ENCODE measurements around the gene CST2. TPM values are rescaled to one million over a fixed set of nuclear protein-coding genes. Genes with fewer than 3 reads are reported as not detected.
A peak's percentile ranks its signal among the peaks of the same experiment; 100 is the strongest.

The CST2 gene, protein sequence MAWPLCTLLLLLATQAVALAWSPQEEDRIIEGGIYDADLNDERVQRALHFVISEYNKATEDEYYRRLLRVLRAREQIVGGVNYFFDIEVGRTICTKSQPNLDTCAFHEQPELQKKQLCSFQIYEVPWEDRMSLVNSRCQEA
- total RNA-seq = under 1 TPM in 2 of 4 donors, not detected in 2; 0.54 to 0.87 TPM

DNA sequence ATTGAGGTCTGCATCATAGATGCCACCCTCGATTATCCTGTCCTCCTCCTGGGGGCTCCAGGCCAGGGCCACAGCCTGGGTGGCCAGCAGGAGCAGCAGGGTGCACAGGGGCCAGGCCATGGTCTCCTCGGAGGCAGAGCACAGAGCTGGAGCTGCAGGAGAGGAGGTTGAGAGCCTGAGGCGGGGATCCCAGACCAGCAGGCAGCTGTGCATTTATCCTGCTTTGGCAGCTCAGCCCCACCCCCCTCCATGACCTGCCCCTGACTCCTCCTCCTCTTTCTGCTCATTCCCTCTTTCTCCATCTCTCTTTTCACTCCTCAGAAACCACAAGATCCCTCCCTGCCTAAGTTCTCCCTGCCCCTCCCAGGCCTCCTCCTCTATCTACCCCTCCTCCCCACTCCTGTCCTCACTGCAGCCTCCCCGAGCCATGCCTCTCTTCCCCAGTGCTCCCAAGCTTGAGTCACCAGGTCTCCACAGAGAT is at the start of gene CST2:
CST2 (minus strand) TSS at position 189 of the 481 bp plus-strand sequence; CDS start at position 120, 69 bp downstream.
- TF ChIP-seq POLR2AphosphoS5 (IDR thresholded peaks at IDR 0.05) (no peak), EP300 (IDR thresholded peaks at IDR 0.05) (no peak), POLR2A (IDR thresholded peaks at IDR 0.05) (no peak)
- TF ChIP-seq, protein P1, sequence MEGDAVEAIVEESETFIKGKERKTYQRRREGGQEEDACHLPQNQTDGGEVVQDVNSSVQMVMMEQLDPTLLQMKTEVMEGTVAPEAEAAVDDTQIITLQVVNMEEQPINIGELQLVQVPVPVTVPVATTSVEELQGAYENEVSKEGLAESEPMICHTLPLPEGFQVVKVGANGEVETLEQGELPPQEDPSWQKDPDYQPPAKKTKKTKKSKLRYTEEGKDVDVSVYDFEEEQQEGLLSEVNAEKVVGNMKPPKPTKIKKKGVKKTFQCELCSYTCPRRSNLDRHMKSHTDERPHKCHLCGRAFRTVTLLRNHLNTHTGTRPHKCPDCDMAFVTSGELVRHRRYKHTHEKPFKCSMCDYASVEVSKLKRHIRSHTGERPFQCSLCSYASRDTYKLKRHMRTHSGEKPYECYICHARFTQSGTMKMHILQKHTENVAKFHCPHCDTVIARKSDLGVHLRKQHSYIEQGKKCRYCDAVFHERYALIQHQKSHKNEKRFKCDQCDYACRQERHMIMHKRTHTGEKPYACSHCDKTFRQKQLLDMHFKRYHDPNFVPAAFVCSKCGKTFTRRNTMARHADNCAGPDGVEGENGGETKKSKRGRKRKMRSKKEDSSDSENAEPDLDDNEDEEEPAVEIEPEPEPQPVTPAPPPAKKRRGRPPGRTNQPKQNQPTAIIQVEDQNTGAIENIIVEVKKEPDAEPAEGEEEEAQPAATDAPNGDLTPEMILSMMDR (IDR thresholded peaks at IDR 0.05) = no peak
- Histone ChIP-seq H3K4me1 (peaks cover 0 to 18% (median 14%) of the 10 kb centered on the region in 3 donors), H3K9me3 (no peaks in the 10 kb centered on the region), H3K36me3 (no peaks in the 10 kb centered on the region), H3K27me3 (no peaks in the 10 kb centered on the region), H3K27ac (no peak within 1 kb of the TSS), H3K4me3 (no peak within 1 kb of the TSS)
- WGBS, 2 donors (ENCODE audit: low coverage in 1 of 2) = 30 to 100% methylated on average over 2 to 3 of the region's 4 CpGs
- no peak for ATAC-seq

DNA sequence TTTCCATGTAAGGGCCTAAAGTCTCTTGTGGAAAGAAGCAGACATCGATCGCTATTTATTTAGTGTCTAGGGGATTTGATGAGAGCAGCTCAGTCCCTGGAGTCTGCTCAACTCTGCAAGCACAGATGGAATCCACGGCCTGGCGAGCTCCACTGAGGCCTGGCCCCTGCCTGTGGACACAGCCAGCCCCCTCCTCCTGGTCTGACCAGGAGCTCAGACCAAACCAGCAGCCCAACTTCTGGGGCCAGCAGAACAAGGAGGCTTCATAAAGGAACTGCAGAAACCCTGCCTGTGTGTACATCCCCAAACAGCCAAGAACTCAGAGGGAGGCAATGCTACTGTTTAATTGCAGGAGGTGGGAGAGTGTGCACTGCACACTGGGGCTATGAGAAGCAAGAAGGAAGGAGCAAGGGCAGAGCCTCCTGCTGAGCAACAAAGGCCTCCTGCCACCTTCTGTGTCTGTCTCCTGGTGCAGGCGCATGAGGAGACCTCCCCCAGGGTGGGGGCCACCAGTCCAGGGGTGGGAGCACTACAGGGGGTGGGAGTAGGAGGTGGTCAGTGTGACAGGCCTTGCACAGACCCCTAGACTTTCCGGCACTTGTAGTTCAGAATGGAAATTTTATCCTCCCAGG is 49.2 kb upstream of the CST2 start:
- no peaks in the 10 kb centered on the region for H3K36me3 ChIP-seq
- ATAC-seq = no peak
- 57 to 83% methylated on average over 1 to 2 of the region's 6 CpGs for WGBS, 2 donors (ENCODE audit: low coverage in 1 of 2)
- H3K9me3 ChIP-seq = no peaks in the 10 kb centered on the region
- TF ChIP-seq POLR2AphosphoS5 (IDR thresholded peaks at IDR 0.05) (no peak), EP300 (IDR thresholded peaks at IDR 0.05) (no peak), POLR2A (IDR thresholded peaks at IDR 0.05) (no peak)
- TF ChIP-seq, protein P1 (IDR thresholded peaks at IDR 0.05) = no peak
- peaks cover 0 to 77% (median 28%) of the 10 kb centered on the region in 3 donors for H3K4me1 ChIP-seq
- H3K4me3 ChIP-seq = no peak overlapping the region
- peak overlapping the region; percentile 44 to 89 (median 70) for H3K27ac ChIP-seq
- H3K27me3 ChIP-seq = no peaks in the 10 kb centered on the region

DNA sequence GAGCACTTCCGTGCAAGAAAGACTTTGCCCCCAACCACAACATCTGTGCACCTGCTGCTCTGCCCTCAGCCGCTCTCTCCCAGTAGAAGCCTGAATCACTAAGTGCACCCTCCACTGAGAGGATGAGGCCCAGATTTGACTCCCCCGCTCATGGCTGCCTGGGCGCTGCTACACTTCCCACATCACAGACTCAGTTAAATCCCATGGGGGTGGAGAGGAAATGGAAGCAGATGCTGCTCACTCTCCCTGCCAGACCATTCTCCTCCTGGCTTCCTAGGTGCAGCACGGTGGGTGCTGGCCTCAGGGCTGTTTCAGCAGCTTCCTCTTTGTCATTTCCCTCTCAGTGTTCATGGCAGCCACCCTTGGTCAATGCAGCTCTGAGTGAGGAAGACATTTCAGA is 48.2 kb upstream of the CST2 start:
- Histone ChIP-seq H3K4me3 (no peak overlapping the region), H3K36me3 (no peaks in the 10 kb centered on the region), H3K4me1 (peaks cover 0 to 76% (median 23%) of the 10 kb centered on the region in 3 donors), H3K27ac (peak overlapping the region in 3 of 4 donors; percentile 61 to 89 (median 79)), H3K27me3 (no peaks in the 10 kb centered on the region), H3K9me3 (no peaks in the 10 kb centered on the region)
- WGBS, 2 donors (ENCODE audit: low coverage in 1 of 2) = 40 to 45% methylated on average over 1 to 2 of the region's 5 CpGs
- ATAC-seq = no peak
- TF ChIP-seq, protein P1 (IDR thresholded peaks at IDR 0.05) = no peak
- no peak for TF ChIP-seq EP300 (IDR thresholded peaks at IDR 0.05)
- TF ChIP-seq POLR2AphosphoS5 (IDR thresholded peaks at IDR 0.05) = no peak
- no peak for TF ChIP-seq POLR2A (IDR thresholded peaks at IDR 0.05)

DNA sequence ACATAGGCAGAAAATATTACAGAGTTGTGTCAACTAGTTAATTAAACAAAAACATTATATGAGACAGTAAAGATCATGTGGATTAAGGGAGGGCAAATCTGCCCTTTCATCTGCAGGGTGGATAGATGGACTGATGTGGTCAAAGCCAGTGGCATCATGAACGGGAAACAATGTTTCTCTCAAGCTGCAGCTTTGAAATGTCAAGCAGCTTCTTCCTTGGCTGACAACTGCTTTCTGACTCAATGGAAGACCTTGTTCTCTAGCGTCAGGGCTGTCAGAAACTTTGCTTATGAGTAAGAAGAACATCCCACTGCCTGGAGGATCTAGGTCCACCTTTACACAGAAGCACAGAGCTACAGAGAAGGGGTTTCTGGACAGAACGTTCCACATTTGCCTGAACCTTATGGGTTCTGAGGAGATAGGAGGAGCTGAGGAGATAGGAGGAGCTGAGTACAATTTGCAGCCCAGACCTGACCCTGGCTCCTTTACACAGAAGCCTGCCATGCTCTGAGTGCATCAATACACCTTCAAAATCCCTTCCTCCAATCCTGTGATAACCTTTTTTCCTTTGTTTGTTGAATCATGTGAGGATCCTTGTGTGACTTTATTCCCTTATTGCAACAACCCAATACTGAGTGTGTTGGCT is 47.0 kb upstream of the CST2 start:
- TF ChIP-seq POLR2A (IDR thresholded peaks at IDR 0.05) (no peak), EP300 (IDR thresholded peaks at IDR 0.05) (no peak), POLR2AphosphoS5 (IDR thresholded peaks at IDR 0.05) (no peak)
- TF ChIP-seq, protein P1 (IDR thresholded peaks at IDR 0.05) = no peak
- 13 to 65% methylated on average over 2 to 3 of the region's 3 CpGs for WGBS, 2 donors (ENCODE audit: low coverage in 1 of 2)
- Histone ChIP-seq H3K36me3 (no peaks in the 10 kb centered on the region), H3K9me3 (no peaks in the 10 kb centered on the region), H3K27me3 (no peaks in the 10 kb centered on the region), H3K4me3 (no peak overlapping the region), H3K27ac (peak overlapping the region in 3 of 4 donors; percentile 39 to 89 (median 79)), H3K4me1 (peaks cover 0 to 67% (median 18%) of the 10 kb centered on the region in 3 donors)
- ATAC-seq = no peak

Measured in gastroesophageal sphincter (tissue), 4 donors.